HEK293 (cell line): ENCODE results near the gene PLIN5.

Source experiments
- CTCF ChIA-PET: fragments of 350-600 bp; formaldehyde crosslinking; extraction: SDS; loops from one replicate; lab custom pipeline; 2021; ENCODE audit warnings: antibody characterized with exemption; lab: Yijun Ruan, JAX
- POLR2A ChIA-PET: fragments of 300-600 bp; formaldehyde crosslinking; extraction: SDS; loops from one replicate; lab custom pipeline; 2020; ENCODE audit warnings: antibody characterized with exemption, inconsistent platforms; lab: Yijun Ruan, JAX
- H3K27ac ChIP-seq: fragments of 200-500 bp; sonication (Bioruptor generic); 2 replicates; pipeline ENCODE4 v1.5.1; 2014; ENCODE audit warnings: low read depth, low read length, control low read depth, inconsistent platforms; ENCODE audit errors: extremely low read depth
- H3K36me3 ChIP-seq, 2 experiments: fragments of 200-500 bp in 1 of 2; sonication (Bioruptor generic) in 1 of 2; 1 replicate in 1 of 2; 2 replicates in 1 of 2; pipeline ENCODE4 v1.5.1; 2014 to 2017; ENCODE audit warnings: inconsistent platforms in 2 of 2, low read length in 2 of 2; ENCODE audit not compliant: control insufficient read depth in 2 of 2, insufficient read depth in 1 of 2
- H3K4me1 ChIP-seq: fragments of 200-500 bp; sonication (Bioruptor generic); 2 replicates; pipeline ENCODE4 v1.5.1; 2014; ENCODE audit warnings: mild to moderate bottlenecking, low read length, inconsistent platforms; ENCODE audit not compliant: control insufficient read depth, insufficient read depth
- H3K4me3 ChIP-seq: 2 replicates; pipeline ENCODE4 v1.5.1; 2011; ENCODE audit warnings: low read depth, mild to moderate bottlenecking, control low read depth, low read length, moderate library complexity
- H3K9me3 ChIP-seq: fragments of 200-500 bp; sonication (Bioruptor generic); 2 replicates; pipeline ENCODE4 v1.5.1; 2014; ENCODE audit warnings: low read depth, low read length, inconsistent platforms; ENCODE audit not compliant: control insufficient read depth, insufficient read depth
- ATF2 ChIP-seq: fragments of 450-650 bp; formaldehyde crosslinking; IDR thresholded peaks from 2 replicates; pipeline ENCODE4 v1.5.1; 2016; ENCODE audit warnings: missing biosample characterization, missing genetic modification characterization, low read depth
- GLI2 ChIP-seq: fragments of 450-650 bp; formaldehyde crosslinking; IDR thresholded peaks from 2 replicates; pipeline ENCODE4; 2017; ENCODE audit warnings: missing biosample characterization, missing genetic modification characterization, low read depth, borderline replicate concordance
- HIC1 ChIP-seq: fragments of 450-650 bp; formaldehyde crosslinking; IDR thresholded peaks from 2 replicates; pipeline ENCODE4 v1.5.1; 2016; ENCODE audit warnings: missing biosample characterization, missing genetic modification characterization
- INSM2 ChIP-seq: fragments of 450-650 bp; formaldehyde crosslinking; IDR thresholded peaks from 2 replicates; pipeline ENCODE4 v1.5.1; 2016; ENCODE audit warnings: missing biosample characterization, missing genetic modification characterization
- SCRT2 ChIP-seq: fragments of 450-650 bp; formaldehyde crosslinking; IDR thresholded peaks from 2 replicates; pipeline ENCODE4 v1.5.1; 2016; ENCODE audit warnings: missing biosample characterization, missing genetic modification characterization
- SP2 ChIP-seq: fragments of 450-650 bp; formaldehyde crosslinking; IDR thresholded peaks from 2 replicates; pipeline ENCODE4 v1.5.1; 2016; ENCODE audit warnings: missing biosample characterization, missing genetic modification characterization
- ZNF10 ChIP-seq: fragments of 450-650 bp; formaldehyde crosslinking; IDR thresholded peaks from 2 replicates; pipeline ENCODE4 v1.5.1; 2017; ENCODE audit warnings: missing biosample characterization, missing genetic modification characterization
- ZNF174 ChIP-seq: fragments of 450-650 bp; formaldehyde crosslinking; IDR thresholded peaks from 2 replicates; pipeline ENCODE4 v1.5.0; 2017; ENCODE audit warnings: missing biosample characterization, mild to moderate bottlenecking, missing genetic modification characterization
- ZNF2 ChIP-seq: fragments of 450-650 bp; formaldehyde crosslinking; IDR thresholded peaks from 2 replicates; pipeline ENCODE4 v1.5.1; 2016; ENCODE audit warnings: missing biosample characterization, missing genetic modification characterization
- ZNF211 ChIP-seq: fragments of 450-650 bp; formaldehyde crosslinking; IDR thresholded peaks from 2 replicates; pipeline ENCODE4 v1.5.1; 2016; ENCODE audit warnings: low read depth, missing biosample characterization, missing genetic modification characterization
- ZNF223 ChIP-seq: fragments of 450-650 bp; formaldehyde crosslinking; IDR thresholded peaks from 2 replicates; pipeline ENCODE4 v1.5.1; 2016; ENCODE audit warnings: missing biosample characterization, missing genetic modification characterization
- ZNF239 ChIP-seq: fragments of 450-650 bp; formaldehyde crosslinking; IDR thresholded peaks from 2 replicates; pipeline ENCODE4 v1.5.1; 2016; ENCODE audit warnings: missing biosample characterization, missing genetic modification characterization
- ZNF302 ChIP-seq: fragments of 450-650 bp; formaldehyde crosslinking; IDR thresholded peaks from 2 replicates; pipeline ENCODE4 v1.5.1; 2016; ENCODE audit warnings: missing biosample characterization, missing genetic modification characterization, low read depth
- ZNF362 ChIP-seq: fragments of 450-650 bp; formaldehyde crosslinking; IDR thresholded peaks from 2 replicates; pipeline ENCODE4 v1.5.1; 2016; ENCODE audit warnings: missing biosample characterization, missing genetic modification characterization
- ZNF416 ChIP-seq: fragments of 450-650 bp; formaldehyde crosslinking; IDR thresholded peaks from 2 replicates; pipeline ENCODE4 v1.5.1; 2016; ENCODE audit warnings: missing biosample characterization, missing genetic modification characterization
- ZNF449 ChIP-seq: fragments of 450-650 bp; formaldehyde crosslinking; IDR thresholded peaks from 2 replicates; pipeline ENCODE4 v1.5.1; 2017; ENCODE audit warnings: missing biosample characterization, mild to moderate bottlenecking, missing genetic modification characterization, moderate library complexity
- ZNF514 ChIP-seq: fragments of 450-650 bp; formaldehyde crosslinking; IDR thresholded peaks from 2 replicates; pipeline ENCODE4 v1.5.1; 2016; ENCODE audit warnings: missing biosample characterization, missing genetic modification characterization
- ZNF629 ChIP-seq: fragments of 450-650 bp; formaldehyde crosslinking; IDR thresholded peaks from 2 replicates; pipeline ENCODE4 v1.5.1; 2017; ENCODE audit warnings: missing biosample characterization, missing genetic modification characterization
- ZNF658 ChIP-seq: fragments of 450-650 bp; formaldehyde crosslinking; IDR thresholded peaks from 2 replicates; pipeline ENCODE4; 2016; ENCODE audit warnings: missing biosample characterization, missing genetic modification characterization
- TF ChIP-seq, protein P1 (sequence below): fragments of 450-650 bp; formaldehyde crosslinking; IDR thresholded peaks from 2 replicates; pipeline ENCODE4 v1.5.1; 2016; ENCODE audit warnings: missing biosample characterization, missing genetic modification characterization
- TF ChIP-seq, protein P2 (sequence below): fragments of 450-650 bp; formaldehyde crosslinking; IDR thresholded peaks from 2 replicates; pipeline ENCODE4; 2016; ENCODE audit warnings: missing biosample characterization, missing genetic modification characterization

PLIN5 gene

GRCh38 chr19:4501691-4502090 is 33.3 kb downstream of the PLIN5 start (continued):
- peak; percentile 74 for TF ChIP-seq HIC1
- no peak for TF ChIP-seq ZNF416 (tag by site-specific recombination)

DNA sequence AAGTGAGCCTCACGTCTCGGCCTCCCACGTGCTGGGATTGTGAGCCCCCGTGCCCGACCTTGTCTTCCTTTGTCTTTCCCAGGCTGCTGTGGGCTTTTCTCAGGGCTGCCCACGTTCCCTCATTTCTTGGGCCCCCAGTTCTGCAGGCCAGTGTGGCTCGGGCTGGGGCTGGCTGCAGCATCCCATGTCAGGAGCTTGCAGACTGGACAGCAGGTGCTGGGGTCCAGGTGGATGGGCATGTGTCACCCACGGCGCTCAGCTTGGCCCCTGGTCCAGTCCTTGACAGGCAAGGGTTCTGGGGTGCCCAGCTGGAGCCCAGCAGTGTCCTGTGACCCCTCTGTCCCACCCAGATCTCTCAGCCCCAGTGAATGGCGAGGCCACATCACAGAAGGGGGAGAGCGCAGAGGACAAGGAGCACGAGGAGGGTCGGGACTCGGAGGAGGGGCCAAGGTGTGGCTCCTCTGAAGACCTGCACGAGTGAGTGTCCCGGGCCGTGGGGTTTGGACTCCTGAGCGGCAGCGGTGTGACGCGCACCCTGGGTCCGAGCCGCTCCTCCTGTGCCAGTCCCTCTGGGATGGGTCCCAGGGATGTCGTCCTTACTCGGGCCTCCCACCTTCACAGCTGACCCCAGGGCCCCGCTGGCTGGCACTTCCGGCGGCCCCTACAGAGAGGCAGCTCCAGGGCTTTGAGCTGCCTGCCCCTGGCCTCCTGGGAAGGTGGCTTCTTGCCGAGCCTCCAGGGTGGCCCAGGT is 34.0 kb downstream of the PLIN5 start:
- peaks cover 6 to 87% of the 10 kb centered on the region in 2 experiments; a peak in 2 of 3 replicates for H3K36me3 ChIP-seq
- no peak overlapping the region for H3K27ac ChIP-seq
- TF ChIP-seq ZNF10 (tag by site-specific recombination) = no peak
- no peak for TF ChIP-seq ATF2 (tag by site-specific recombination)
- TF ChIP-seq ZNF302 (tag by site-specific recombination) = no peak
- no peak for TF ChIP-seq ZNF239 (tag by site-specific recombination)
- no peak for TF ChIP-seq ZNF223
- TF ChIP-seq INSM2 (tag by site-specific recombination) = no peak
- no peak for TF ChIP-seq GLI2 (tag by site-specific recombination)
- TF ChIP-seq ZNF211 = no peak
- no peak for TF ChIP-seq SCRT2 (tag by site-specific recombination)
- TF ChIP-seq ZNF514 = no peak
- no peak for TF ChIP-seq ZNF362
- no peak for TF ChIP-seq ZNF629 (tag by site-specific recombination)
- TF ChIP-seq ZNF174 = no peak
- no peak for TF ChIP-seq ZNF658
- no peak for TF ChIP-seq ZNF2
- no peak for TF ChIP-seq SP2 (tag by site-specific recombination)
- TF ChIP-seq ZNF449 = no peak
- TF ChIP-seq, protein P1, sequence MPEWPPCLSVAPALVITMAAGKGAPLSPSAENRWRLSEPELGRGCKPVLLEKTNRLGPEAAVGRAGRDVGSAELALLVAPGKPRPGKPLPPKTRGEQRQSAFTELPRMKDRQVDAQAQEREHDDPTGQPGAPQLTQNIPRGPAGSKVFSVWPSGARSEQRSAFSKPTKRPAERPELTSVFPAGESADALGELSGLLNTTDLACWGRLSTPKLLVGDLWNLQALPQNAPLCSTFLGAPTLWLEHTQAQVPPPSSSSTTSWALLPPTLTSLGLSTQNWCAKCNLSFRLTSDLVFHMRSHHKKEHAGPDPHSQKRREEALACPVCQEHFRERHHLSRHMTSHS (tag by site-specific recombination) = no peak
- TF ChIP-seq, protein P2, sequence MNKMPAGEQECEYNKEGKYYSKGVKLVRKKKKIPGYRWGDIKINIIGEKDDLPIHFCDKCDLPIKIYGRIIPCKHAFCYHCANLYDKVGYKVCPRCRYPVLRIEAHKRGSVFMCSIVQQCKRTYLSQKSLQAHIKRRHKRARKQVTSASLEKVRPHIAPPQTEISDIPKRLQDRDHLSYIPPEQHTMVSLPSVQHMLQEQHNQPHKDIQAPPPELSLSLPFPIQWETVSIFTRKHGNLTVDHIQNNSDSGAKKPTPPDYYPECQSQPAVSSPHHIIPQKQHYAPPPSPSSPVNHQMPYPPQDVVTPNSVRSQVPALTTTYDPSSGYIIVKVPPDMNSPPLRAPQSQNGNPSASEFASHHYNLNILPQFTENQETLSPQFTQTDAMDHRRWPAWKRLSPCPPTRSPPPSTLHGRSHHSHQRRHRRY (tag by site-specific recombination) = no peak
- no peaks in the 10 kb centered on the region for H3K4me1 ChIP-seq
- H3K4me3 ChIP-seq = no peak overlapping the region
- no peaks in the 10 kb centered on the region for H3K9me3 ChIP-seq
- POLR2A ChIA-PET = interaction anchor here (0.6 kb wide), 1 partner anchor 318 kb away, joined by 12 read pairs; no protein-coding TSS in a partner anchor
- CTCF ChIA-PET = interaction anchor here (1.2 kb wide), 1 partner anchor 24 kb away, joined by 4 read pairs; no protein-coding TSS in a partner anchor
